SK-N-DZ (cell line): Measurements from ENCODE around the gene FXR1.

Experiments
- DNase-seq: peaks from one replicate; pipeline ENCODE4 v3.0.0-alpha.2; 2015; ENCODE audit warnings: low spot score

The FXR1 gene

DNA sequence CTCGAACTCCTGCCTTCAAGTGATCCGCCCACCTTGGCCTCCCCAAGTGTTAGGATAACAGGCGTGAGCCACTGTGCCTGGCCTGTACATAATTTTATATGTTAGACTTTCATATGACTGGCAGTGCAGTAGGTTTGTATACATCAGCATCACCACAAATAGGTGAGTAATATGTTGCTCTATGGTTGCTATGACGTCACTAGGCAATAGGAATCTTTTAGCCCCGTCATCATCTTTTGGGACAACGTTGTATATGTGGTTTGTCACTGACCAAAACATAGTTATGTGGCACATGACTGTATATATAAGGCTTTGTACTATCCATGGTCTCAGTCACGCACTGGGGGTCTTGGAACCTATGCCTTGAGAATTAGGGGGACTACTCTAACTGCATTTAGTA lies 94.1 kb downstream of the FXR1 start:
- DNase-seq = no peak

GRCh38 chr3:181007262-181007661 lies 94.8 kb downstream of the FXR1 start:
- no peak for DNase-seq

GRCh38 chr3:181008796-181009195 lies 96.3 kb downstream of the FXR1 start:
- DNase-seq = no peak

DNA sequence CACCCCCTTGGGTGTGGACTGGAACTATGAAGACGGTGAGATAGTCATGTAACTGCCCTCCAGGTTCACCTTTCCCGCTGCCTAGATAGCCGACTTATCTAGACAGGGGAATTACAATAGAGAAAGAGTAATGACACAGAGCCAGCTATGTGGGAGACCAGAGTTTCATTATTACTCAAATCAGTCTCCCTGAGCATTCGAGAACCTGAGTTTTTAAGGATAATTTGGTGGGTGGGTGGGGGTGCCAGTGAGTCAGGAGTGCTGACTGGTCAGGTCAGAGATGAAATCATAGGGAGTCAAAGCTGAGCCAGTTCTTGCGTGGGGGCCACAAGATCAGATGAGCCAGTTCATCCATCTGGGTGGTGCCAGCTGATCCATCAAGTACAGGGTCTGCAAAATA lies 96.8 kb downstream of the FXR1 start:
- no peak for DNase-seq

- DNase-seq = no peak
Observed at GRCh38 chr3:181017690-181018089, 105.2 kb downstream of the FXR1 start.

DNA sequence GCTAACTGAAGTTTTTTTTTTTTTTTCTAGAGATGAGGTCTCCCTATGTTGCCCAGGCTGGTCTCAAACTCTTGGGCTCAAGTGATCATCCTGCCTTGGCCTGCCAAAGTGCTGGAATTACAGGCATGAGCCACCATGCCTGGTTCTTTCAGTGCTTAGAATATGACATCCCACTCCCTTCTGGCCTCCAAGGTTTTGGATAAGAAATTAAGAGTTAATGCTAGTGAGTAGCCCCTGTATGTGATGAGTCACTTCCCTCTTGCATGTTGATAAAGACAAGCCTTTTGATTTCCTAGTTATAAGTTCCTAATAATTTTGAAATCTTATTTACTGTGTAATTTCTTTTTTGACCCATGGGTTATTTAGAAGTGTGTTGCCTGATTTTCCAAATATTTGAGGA lies 112.7 kb downstream of the FXR1 start:
- no peak for DNase-seq

DNA sequence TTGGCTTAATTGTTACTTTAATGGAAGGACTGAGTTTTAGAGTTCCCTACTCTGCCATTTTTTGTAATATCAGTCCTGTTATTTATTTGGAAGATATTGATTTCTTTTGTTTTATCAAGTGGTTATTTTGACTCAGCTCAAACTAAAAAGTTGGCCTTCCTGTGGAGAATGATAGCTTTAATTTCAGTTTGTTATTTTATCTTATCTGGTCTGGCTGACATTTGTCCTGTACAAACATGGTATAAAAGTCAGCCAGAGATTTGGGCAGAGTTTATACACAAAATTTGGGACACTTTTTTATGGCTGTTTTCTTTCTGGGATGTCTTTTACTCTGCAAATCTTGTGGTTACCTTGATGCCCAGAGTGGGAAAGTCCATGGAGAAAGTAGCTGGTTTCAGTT lies 118.5 kb downstream of the FXR1 start:
- no peak for DNase-seq
